Smooth muscle cell of the pulmonary artery (primary cell): ENCODE results near the gene FTCD. TPM values are rescaled to one million over a fixed set of nuclear protein-coding genes. Genes with fewer than 3 reads are reported as not detected.

Source experiments
- total RNA-seq: library from RNA; depleted of rRNA; stranded (reverse); fragments of >200 nt; gene quantifications from 2 replicates; pipeline ENCODE4 v1.2.3, GENCODE V29; 2014

FTCD gene
- total RNA-seq, result 0.56 and 0.65 TPM in 2 replicates

GRCh38 chr21:46155514-46156377, at the start of gene FTCD:
Gene FTCD, minus strand, starts transcription at chr21:46155579. Its CDS starts 56 bp downstream, at chr21:46155523.

GRCh38 chr21:46183910-46184624, 28.7 kb upstream of the FTCD start, which contains the start of gene SPATC1L:
Gene SPATC1L, minus strand, starts transcription at chr21:46184459. Its CDS starts 1,643 bp downstream, at chr21:46182816.

GRCh38 chr21:46097336-46098293, 57.8 kb downstream of the FTCD start, which contains the start of gene COL6A2:
Gene COL6A2, plus strand, starts transcription at chr21:46098112.

Other genes with a start within 250 kb of the FTCD start
- gene COL6A1, start 173.8 kb downstream of the FTCD start, total RNA-seq, result 1,943 and 3,346 TPM in 2 replicates
- 3,111 and 4,259 TPM in 2 replicates for gene COL6A2, start 57.5 kb downstream of the FTCD start, total RNA-seq
- gene SPATC1L, start 28.9 kb upstream of the FTCD start, total RNA-seq, result 4.4 and 9.1 TPM in 2 replicates
- gene LSS, start 73.2 kb upstream of the FTCD start, total RNA-seq, result 90.4 and 143 TPM in 2 replicates
- 88.4 and 95.5 TPM in 2 replicates for gene MCM3AP, start 130.0 kb upstream of the FTCD start, total RNA-seq
- gene YBEY, start 130.8 kb upstream of the FTCD start, total RNA-seq, result 7.0 and 7.4 TPM in 2 replicates
- gene C21orf58, start 168.3 kb upstream of the FTCD start, total RNA-seq, result 3.9 and 4.6 TPM in 2 replicates
- gene PCNT, start 168.6 kb upstream of the FTCD start, total RNA-seq, result 25.9 and 32.3 TPM in 2 replicates